ENCODE results near the gene SH2D7.
A peak's percentile ranks its signal among the peaks of the same experiment; 100 is the strongest.

The SH2D7 gene

GRCh38 chr15:78061963-78062427 is 30.4 kb upstream of the SH2D7 start:
- no peak for DNase-seq

DNA sequence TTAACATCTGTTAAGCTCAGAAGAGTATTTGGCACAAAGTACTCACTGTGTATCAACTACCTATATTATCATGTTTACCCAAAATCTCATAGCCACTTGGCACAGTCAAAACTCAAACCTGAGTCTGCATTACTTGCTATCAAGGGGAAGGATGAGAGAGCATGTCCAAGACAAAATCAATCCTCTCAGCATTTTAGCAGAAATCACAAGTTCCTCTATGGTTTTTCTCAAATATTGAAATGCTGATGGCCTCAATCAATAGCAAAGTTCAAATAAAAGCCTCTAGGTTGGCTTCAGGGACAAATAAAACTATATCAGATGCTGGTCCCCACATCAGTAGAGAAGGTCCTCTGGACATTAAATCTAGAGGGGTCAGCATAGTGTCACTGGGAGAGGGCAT is 29.1 kb upstream of the SH2D7 start:
- DNase-seq = no peak

GRCh38 chr15:78063970-78064385 is 28.4 kb upstream of the SH2D7 start:
- DNase-seq = no peak

DNA sequence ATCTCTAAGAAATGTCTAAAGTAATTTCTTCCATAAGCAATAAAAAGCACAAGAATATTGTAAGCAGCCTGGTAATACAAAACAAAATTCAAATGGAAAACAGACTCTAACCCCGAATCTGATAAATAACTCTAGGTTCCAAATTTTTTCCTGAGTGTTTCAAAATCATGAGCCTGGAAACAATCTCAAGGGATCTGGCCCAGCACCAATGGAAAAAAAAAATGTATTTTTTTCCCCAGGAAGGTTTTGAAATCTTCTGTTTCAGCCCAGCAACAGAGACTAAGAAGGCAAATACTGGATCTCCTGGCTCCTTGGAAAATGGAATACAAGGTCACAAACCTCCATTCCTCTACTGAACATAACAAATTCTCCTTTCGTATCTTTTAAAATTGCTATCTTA is 27.8 kb upstream of the SH2D7 start:
- no peak for DNase-seq

GRCh38 chr15:78065284-78065872 is 27.0 kb upstream of the SH2D7 start:
- no peak for DNase-seq

GRCh38 chr15:78065973-78066946 is 26.1 kb upstream of the SH2D7 start:
- DNase-seq = no peak

- no peak for DNase-seq
Measured at GRCh38 chr15:78067328-78068228, 24.8 kb upstream of the SH2D7 start.

GRCh38 chr15:78069052-78069414 is 23.3 kb upstream of the SH2D7 start:
- DNase-seq = no peak

- no peak for DNase-seq
Measured at GRCh38 chr15:78069462-78070029, 22.8 kb upstream of the SH2D7 start.

- no peak for DNase-seq
Measured at GRCh38 chr15:78070049-78070700, 22.2 kb upstream of the SH2D7 start.

DNA sequence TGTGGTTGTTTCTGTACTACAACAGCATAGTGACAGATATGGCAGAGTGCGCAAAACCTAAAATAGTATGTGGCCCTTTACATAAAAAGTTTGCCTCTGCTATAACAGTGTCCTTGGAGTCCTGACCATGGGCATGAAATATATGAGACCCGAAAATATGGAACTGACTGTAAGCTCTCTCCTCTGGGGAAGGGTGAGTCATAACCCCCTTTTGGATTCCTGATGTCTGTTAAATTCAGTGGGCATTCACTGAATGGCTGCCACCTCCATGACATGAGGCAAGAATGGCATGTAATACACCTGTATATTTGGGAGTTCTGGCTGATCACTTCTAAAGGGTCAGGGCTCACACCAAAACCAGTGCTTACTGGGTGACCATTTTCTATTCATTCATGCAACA is 21.0 kb upstream of the SH2D7 start:
- no peak for DNase-seq

DNA sequence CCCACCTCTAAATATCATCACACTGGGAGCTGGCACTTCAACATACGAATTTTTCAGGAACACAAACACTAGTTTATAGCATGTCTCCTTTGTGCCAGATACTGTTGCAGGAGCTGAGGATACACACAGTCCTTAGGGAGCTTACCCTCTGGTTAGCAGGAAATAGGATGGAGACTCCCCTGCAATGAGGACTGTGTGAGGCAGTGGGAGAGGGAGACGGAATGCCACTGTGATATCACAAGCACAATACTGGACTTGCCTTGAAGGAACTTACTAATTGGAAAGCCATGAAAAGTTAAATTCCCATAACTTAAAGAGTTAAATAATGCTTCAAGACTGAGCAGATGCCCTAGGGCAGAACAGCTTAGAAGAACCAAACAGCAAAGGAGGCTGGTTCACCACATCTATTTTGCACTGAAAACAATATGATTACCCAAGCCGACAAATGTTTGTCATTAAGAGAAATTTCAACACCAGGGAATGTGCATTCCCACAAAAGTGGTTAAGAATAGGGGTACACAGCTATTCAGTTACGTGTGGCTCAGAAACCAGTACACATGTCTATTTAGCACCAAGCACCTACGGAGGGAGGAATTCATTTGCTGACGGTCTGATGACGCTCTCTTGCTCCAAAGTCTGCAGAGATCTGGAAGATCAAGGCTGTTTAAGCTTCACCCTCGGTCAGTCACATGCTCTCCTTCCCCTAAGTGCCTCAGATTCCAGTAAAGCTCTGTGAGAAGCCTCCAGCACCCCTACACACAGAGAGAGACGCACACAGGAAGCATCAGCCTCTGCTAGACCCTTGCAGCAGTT is 20.1 kb upstream of the SH2D7 start:
- DNase-seq = no peak

- DNase-seq = no peak
Measured at GRCh38 chr15:78073046-78073787, 19.1 kb upstream of the SH2D7 start.

DNA sequence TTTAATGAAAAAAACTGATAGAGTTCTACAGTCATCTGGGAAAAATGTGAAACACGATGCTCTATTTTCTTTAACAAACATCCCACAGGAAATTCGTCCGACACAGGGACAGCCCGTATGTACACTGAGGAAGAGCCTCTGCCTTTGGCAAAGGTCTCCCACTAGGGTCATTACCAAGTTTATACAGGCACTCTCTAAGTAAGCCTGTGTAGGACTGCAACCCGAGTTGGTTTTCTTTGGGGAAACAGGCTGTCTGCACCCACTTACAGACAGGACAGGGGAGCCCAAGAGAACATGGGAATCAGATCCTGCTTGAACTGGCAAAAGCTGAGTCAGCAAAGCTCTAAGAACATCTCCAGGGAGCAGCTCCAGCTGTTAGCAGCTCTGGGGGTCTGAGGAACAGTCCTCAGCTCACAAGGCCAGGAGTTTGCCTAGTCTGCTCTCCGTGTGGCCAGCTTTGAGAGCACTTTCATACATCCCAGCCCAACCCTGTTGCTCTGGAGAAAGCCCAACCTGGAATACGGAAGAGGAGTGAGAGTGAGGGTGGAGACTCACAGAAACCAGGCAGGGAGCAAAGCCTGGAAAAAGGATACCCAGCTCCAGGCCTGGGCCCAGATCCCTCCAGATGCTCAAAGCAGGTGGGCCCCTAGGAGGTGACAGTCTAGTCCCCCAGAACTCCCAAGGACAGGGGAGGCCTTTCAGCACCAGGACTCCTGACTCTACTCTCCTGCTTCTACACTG is 16.7 kb upstream of the SH2D7 start:
- DNase-seq = no peak

GRCh38 chr15:78076231-78077052 is 15.9 kb upstream of the SH2D7 start:
- no peak for DNase-seq

DNA sequence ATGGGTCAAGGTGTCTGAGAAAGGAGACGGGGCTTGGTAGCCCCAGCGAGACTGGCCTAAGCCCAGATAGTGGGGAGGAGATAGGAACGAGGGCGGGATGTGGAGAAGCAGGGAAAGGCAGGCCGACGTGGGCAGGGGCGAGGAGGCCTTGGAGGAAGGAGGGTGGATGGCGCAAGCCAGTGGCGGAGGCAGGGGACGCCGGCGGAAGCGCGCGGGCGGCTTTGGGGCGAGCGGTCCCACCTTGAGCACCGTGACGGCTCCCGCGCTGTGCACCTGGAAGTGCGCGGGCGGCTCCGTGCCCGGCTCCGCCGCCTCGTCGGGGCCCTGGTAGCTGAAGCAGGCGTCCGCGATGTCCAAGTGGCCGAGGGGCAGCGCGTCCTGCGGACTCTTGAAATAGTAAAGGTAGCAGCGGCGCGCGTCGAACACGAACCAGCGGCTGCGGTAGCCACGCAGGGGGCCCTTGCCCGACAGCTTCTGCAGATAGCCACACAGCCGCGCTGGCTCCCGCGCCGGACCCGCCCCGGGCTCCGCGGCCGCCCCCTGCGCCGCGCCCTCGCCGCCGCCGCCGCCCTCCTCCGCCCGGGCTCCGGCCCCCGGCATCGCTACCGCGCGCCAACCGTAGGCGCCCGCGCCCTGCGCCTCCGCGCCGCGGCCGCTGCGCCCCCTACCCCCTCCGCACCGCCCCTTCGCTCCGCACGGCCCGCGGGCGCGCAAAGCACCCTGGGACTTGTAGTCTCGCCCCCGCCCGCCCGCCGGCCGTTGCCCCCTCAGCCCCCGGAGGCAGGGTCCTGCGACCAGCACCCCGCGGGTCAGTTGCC is 15.1 kb upstream of the SH2D7 start, which contains the start of gene TBC1D2B:
Gene TBC1D2B, minus strand, starts transcription at position 659 of the 818 bp plus-strand sequence. Its CDS starts 59 bp downstream, at position 600.
- peak; percentile 58 for DNase-seq

- no peak for DNase-seq
Measured at GRCh38 chr15:78077871-78078210, 14.5 kb upstream of the SH2D7 start.
